CD4-positive, alpha-beta T cell (primary cell): ENCODE results near the gene ZCCHC7. TPM values are rescaled to one million over a fixed set of nuclear protein-coding genes. Genes with fewer than 3 reads are reported as not detected.
A peak's percentile ranks its signal among the peaks of the same experiment; 100 is the strongest.

Source experiments
- ATAC-seq: fragments of 200-7000 bp; cut with Tn5 transposase; one replicate; pipeline ENCODE4 v1.10.0; 2022; ENCODE audit warnings: mild to moderate bottlenecking; ENCODE audit not compliant: poor library complexity
- CTCF ChIA-PET: fragments of 350-600 bp; sonication (Branson Sonifier 250); formaldehyde crosslinking; loops from one replicate; lab custom pipeline; 2021; ENCODE audit warnings: antibody characterized with exemption, inconsistent platforms; lab: Charles Lee
- POLR2A ChIA-PET: fragments of 350-600 bp; sonication (Branson Sonifier 250); formaldehyde crosslinking; loops from one replicate; lab custom pipeline; 2021; ENCODE audit warnings: antibody characterized with exemption, inconsistent platforms; lab: Charles Lee
- DNase-seq, 14 experiments: peaks; one replicate each; pipeline ENCODE4 v3.0.0-alpha.2; 2013 to 2020; ENCODE audit warnings: mixed read lengths in 2 of 14
- H3K27ac ChIP-seq, 2 donors: one replicate each; pipeline versions ENCODE4 v1.5.1 to v1.7.0; 2013; ENCODE audit warnings: low read length in 2 of 2, low read depth in 1 of 2, mild to moderate bottlenecking in 1 of 2
- H3K27me3 ChIP-seq, 2 experiments: 1 replicate in 1 of 2; 2 replicates in 1 of 2; pipeline versions ENCODE4 v1.6.1 to v1.7.0; 2013; ENCODE audit warnings: low read length in 2 of 2, control low read depth in 1 of 2, mild to moderate bottlenecking in 1 of 2, moderate library complexity in 1 of 2; ENCODE audit not compliant: insufficient read depth in 2 of 2, control insufficient read depth in 1 of 2
- H3K36me3 ChIP-seq: one replicate; pipeline ENCODE4 v1.6.1; 2013; ENCODE audit warnings: low read length, control low read depth; ENCODE audit not compliant: insufficient read depth
- H3K4me1 ChIP-seq: one replicate; pipeline ENCODE4 v1.6.1; 2013; ENCODE audit warnings: low read length, control low read depth; ENCODE audit not compliant: insufficient read depth
- H3K4me3 ChIP-seq: one replicate; pipeline ENCODE4 v1.5.1; 2013; ENCODE audit warnings: mild to moderate bottlenecking, low read length, moderate library complexity
- H3K9me3 ChIP-seq, 2 experiments: 1 replicate in 1 of 2; 2 replicates in 1 of 2; pipeline versions ENCODE4 v1.6.1 to v1.7.0; 2013; ENCODE audit warnings: low read length in 2 of 2, mild to moderate bottlenecking in 2 of 2, control low read depth in 1 of 2, moderate library complexity in 1 of 2; ENCODE audit not compliant: control insufficient read depth in 1 of 2, insufficient read depth in 1 of 2
- H3K27ac Mint-ChIP-seq: one replicate; pipeline ENCODE4 v1.8.0; 2020; ENCODE audit warnings: mixed read lengths
- H3K27me3 Mint-ChIP-seq: one replicate; pipeline ENCODE4 v1.8.0; 2021; ENCODE audit warnings: mixed read lengths
- H3K36me3 Mint-ChIP-seq: one replicate; pipeline ENCODE4 v1.8.0; 2021; ENCODE audit warnings: low read depth, mixed read lengths
- H3K4me1 Mint-ChIP-seq: one replicate; pipeline ENCODE4 v1.8.0; 2021; ENCODE audit warnings: low read depth, mixed read lengths
- H3K4me3 Mint-ChIP-seq: one replicate; pipeline ENCODE4 v1.8.0; 2020; ENCODE audit warnings: mild to moderate bottlenecking, mixed read lengths
- H3K9me3 Mint-ChIP-seq: one replicate; pipeline ENCODE4 v1.8.0; 2020; ENCODE audit warnings: mixed read lengths
- intact Hi-C, 2 experiments: fragments of 100-400 bp; cut with DNase I in 1 of 2; cut with micrococcal nuclease in 1 of 2; formaldehyde crosslinking; loops; one replicate each; pipeline versions ENCODE4 v1.15.1 to v1.9.0; 2023 to 2025; cut with DNase I, micrococcal nuclease
- total RNA-seq, 174 experiments: library from RNA in 2 of 174; stranded (reverse) in 2 of 174; gene quantifications; one replicate each; pipeline ENCODE4 v1.2.3 and lab custom pipeline; 2021 to 2026
- TF ChIP-seq, protein P1 (sequence below): fragments of 200-600 bp; IDR thresholded peaks from one replicate; pipeline ENCODE4 v1.8.0; 2022; ENCODE audit warnings: antibody characterized with exemption, mild to moderate bottlenecking

ZCCHC7 gene
- total RNA-seq, 2 experiments from 2014 or later = 40.7 to 41.0 TPM

GRCh38 chr9:37328556-37329227, 208.3 kb downstream of the ZCCHC7 start:
- ChIA-PET POLR2A (interaction anchor here (2.5 kb wide), 1 partner anchor 208 kb away, joined by 7 read pairs; the partner anchor contains the start of gene ZCCHC7), CTCF (interaction anchor here (0.5 to 2.5 kb wide), 3 partner anchors 18 to 348 kb away, joined by 3 to 12 read pairs (median 3); no protein-coding TSS in a partner anchor)
- no peaks in the 10 kb centered on the region for H3K36me3 ChIP-seq
- intact Hi-C loops = loop anchor here (1.0 to 5.0 kb wide), 4 partner anchors 331 to 456 kb away; no protein-coding TSS in a partner anchor
- H3K9me3 ChIP-seq = no peaks in the 10 kb centered on the region
- H3K27me3 Mint-ChIP-seq = no peaks in the 10 kb centered on the region
- H3K4me3 ChIP-seq = no peak overlapping the region
- H3K4me3 Mint-ChIP-seq = no peak overlapping the region
- no peaks in the 10 kb centered on the region for H3K9me3 Mint-ChIP-seq
- H3K27ac ChIP-seq = no peak overlapping the region
- DNase-seq (no peak), ATAC-seq (no peak)
- H3K4me1 ChIP-seq = no peaks in the 10 kb centered on the region
- no peaks in the 10 kb centered on the region for H3K27me3 ChIP-seq
- TF ChIP-seq, protein P1, sequence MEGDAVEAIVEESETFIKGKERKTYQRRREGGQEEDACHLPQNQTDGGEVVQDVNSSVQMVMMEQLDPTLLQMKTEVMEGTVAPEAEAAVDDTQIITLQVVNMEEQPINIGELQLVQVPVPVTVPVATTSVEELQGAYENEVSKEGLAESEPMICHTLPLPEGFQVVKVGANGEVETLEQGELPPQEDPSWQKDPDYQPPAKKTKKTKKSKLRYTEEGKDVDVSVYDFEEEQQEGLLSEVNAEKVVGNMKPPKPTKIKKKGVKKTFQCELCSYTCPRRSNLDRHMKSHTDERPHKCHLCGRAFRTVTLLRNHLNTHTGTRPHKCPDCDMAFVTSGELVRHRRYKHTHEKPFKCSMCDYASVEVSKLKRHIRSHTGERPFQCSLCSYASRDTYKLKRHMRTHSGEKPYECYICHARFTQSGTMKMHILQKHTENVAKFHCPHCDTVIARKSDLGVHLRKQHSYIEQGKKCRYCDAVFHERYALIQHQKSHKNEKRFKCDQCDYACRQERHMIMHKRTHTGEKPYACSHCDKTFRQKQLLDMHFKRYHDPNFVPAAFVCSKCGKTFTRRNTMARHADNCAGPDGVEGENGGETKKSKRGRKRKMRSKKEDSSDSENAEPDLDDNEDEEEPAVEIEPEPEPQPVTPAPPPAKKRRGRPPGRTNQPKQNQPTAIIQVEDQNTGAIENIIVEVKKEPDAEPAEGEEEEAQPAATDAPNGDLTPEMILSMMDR = no peak
- H3K27ac Mint-ChIP-seq = no peak overlapping the region
- peaks cover 28% of the 10 kb centered on the region for H3K36me3 Mint-ChIP-seq
- peaks cover 5% of the 10 kb centered on the region for H3K4me1 Mint-ChIP-seq

DNA sequence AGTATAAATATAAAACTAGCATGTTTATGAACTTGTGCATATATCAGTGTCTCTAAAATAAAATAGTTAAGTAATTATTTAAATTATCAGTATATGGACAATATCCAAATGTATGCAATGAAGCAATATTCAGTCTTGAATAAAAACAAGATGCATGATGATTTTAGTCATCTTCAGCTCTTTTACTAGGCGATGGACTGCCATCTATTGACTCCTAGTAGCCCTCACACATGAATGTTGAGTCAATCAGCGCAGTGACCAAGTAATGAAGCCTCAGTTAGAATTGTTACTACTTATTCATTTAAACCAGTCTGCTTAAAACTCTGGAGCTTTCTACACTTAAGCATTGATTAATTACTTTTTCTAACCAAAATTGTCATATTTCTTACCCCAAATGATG, 209.2 kb downstream of the ZCCHC7 start:
- intact Hi-C loops = loop anchor here (1.0 to 5.0 kb wide), 4 partner anchors 332 to 457 kb away; no protein-coding TSS in a partner anchor
- DNase-seq = peak in 4 of 14 experiments; percentile 7 to 45 (median 42)
- H3K36me3 Mint-ChIP-seq = peaks cover 20% of the 10 kb centered on the region

DNA sequence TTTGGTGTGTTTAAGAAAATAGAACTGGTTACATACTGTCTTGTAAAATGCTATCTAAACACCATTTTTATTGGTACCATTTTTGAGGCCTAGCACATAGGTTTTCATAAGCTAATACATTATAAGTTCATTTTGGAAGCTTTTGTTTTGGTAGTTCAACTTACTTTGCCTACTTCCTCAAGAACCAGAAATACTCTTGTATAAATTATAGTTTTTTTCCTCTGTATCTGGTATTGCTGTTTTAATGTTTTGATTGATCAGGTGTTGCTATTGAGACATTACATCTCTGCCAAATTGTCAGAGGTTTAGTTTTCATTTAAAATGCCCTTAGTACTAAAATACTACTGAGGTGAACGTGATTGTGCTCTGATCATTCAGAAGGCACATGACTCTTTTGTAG, 211.5 kb downstream of the ZCCHC7 start:
- TF ChIP-seq, protein P1 = no peak
- Histone ChIP-seq H3K4me3 (no peak overlapping the region), H3K27me3 (no peaks in the 10 kb centered on the region), H3K9me3 (no peaks in the 10 kb centered on the region), H3K36me3 (no peaks in the 10 kb centered on the region), H3K27ac (no peak overlapping the region), H3K4me1 (no peaks in the 10 kb centered on the region)
- H3K27ac Mint-ChIP-seq = no peak overlapping the region
- ATAC-seq (no peak), DNase-seq (no peak)
- H3K27me3 Mint-ChIP-seq = no peaks in the 10 kb centered on the region
- POLR2A ChIA-PET = interaction anchor here (0.6 kb wide), 1 partner anchor 60 kb away, joined by 3 read pairs; no protein-coding TSS in a partner anchor
- H3K4me1 Mint-ChIP-seq = no peaks in the 10 kb centered on the region
- intact Hi-C loops = no loop called here
- H3K36me3 Mint-ChIP-seq = peaks cover 18% of the 10 kb centered on the region
- H3K9me3 Mint-ChIP-seq = no peaks in the 10 kb centered on the region
- no peak overlapping the region for H3K4me3 Mint-ChIP-seq
- CTCF ChIA-PET = no interaction called here

More for the DNA sequence above, 209.2 kb downstream of the ZCCHC7 start:
- no peak overlapping the region for H3K4me3 ChIP-seq
- H3K4me1 ChIP-seq = no peaks in the 10 kb centered on the region
- Mint-ChIP-seq H3K27me3 (no peaks in the 10 kb centered on the region), H3K9me3 (no peaks in the 10 kb centered on the region), H3K4me3 (no peak overlapping the region), H3K4me1 (peaks cover 2% of the 10 kb centered on the region), H3K27ac (no peak overlapping the region)
- no peaks in the 10 kb centered on the region for H3K27me3 ChIP-seq
- no peak for ATAC-seq
- no peak overlapping the region for H3K27ac ChIP-seq
- CTCF ChIA-PET = interaction anchor here (0.5 to 2.5 kb wide), 7 partner anchors 10 to 456 kb away, joined by 3 to 12 read pairs (median 3); partner anchors contain the start of gene ZCCHC7
- H3K36me3 ChIP-seq = no peaks in the 10 kb centered on the region
- TF ChIP-seq, protein P1 = no peak
- POLR2A ChIA-PET = interaction anchor here (0.5 to 2.5 kb wide), 3 partner anchors 13 to 250 kb away, joined by 3 to 7 read pairs (median 3); partner anchors contain the start of gene ZCCHC7
- H3K9me3 ChIP-seq = no peaks in the 10 kb centered on the region
